Epithelial cell of umbilical artery (primary cell): Measurements from ENCODE around the gene APP. TPM values are rescaled to one million over a fixed set of nuclear protein-coding genes. Genes with fewer than 3 reads are reported as not detected.

ENCODE experiments used
- total RNA-seq: library from RNA; depleted of rRNA; stranded (reverse); fragments of >200 nt; gene quantifications from 2 replicates; pipeline ENCODE4 v1.2.3, GENCODE V29; 2014

Gene APP
- total RNA-seq = 756 and 762 TPM in 2 replicates

GRCh38 chr21:26170471-26171257, at the start of gene APP:
Gene APP, minus strand, starts transcription at chr21:26170770. Its CDS starts 150 bp downstream, at chr21:26170620.

